ENCODE results near the gene COL27A1.
A peak's percentile ranks its signal among the peaks of the same experiment; 100 is the strongest.

Gene COL27A1

DNA sequence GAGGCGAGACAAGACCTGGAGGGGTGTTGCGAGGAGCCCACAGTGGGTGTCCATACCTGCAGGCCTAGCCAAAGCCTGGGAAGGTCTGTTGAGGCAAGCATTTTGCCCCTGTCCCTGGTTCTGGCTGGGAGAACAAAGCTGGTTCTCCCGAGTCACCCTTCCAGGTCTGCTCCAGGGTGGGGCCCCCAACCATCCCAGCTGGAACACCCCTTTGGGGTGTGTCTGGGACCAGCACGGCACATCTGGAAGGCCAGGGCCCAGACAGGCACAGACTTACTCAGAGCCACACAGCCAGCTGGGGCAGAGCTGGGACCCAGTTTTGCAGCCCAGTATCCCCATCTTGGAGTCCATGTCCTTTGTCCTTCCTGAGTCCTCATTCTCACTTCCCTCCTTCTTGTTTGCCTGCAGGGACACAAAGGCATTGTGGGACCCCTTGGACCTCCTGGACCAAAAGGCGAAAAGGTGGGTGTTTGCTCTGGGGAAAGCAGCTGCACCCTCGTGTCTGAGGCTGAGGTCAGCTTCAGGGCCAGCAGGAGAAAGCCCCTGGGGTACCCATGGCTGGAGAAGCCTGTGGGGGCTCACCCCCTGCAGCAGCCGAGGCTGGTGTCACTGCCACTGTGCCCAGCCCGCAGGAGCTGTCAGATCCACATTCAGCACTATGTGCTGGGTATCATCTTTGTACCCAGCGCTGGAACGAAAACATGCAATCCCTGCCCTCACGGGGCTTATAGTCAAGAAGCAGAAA is 129.2 kb downstream of the COL27A1 start:
- no peak for TF ChIP-seq CTCF (IDR thresholded peaks at IDR 0.05; ENCODE audit: low read length, missing control alignments)
- no peak overlapping the region for H3K4me3 ChIP-seq (replicated peaks; ENCODE audit: low read depth, low read length)
- no peak for DNase-seq (ENCODE audit: low read depth)

DNA sequence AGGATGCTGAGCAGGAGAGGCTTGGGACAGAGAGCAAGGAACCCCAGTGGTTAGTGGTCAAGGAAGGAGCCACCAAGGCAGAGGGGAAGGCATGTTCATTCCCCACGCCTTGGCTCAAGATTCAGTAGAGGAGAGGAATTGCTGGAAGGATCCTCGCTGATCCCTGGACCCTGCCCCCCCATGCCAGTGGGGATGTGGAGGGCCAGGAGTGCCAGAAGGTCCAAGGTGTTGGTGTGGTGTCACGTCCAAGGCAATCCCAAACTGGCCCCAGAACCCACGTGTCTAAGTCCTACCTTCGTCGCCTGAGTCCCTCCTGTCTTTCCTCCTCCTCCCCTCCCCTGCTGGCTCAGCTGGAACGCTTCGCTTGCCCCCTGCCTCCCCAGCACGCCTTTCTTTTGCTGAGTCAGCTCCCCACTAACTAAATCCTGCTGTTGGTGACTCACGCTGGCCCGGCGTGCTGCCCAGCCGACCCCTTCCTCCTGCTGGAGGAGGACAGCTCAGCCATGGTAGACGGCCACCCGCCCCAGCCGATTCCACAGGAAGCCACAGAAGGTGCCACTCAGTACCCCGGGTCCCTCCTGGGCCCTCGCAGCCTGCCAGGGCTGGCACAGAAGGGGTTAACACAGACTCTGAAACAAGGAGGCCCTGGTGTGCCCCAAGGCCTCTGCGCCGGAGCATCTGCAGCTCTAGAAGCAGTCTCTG is 130.0 kb downstream of the COL27A1 start:
- peak; percentile 85 for DNase-seq (ENCODE audit: low read depth)
- no peak overlapping the region for H3K4me3 ChIP-seq (replicated peaks; ENCODE audit: low read depth, low read length)
- TF ChIP-seq CTCF (IDR thresholded peaks at IDR 0.05; ENCODE audit: low read length, missing control alignments): peak; percentile 23

DNA sequence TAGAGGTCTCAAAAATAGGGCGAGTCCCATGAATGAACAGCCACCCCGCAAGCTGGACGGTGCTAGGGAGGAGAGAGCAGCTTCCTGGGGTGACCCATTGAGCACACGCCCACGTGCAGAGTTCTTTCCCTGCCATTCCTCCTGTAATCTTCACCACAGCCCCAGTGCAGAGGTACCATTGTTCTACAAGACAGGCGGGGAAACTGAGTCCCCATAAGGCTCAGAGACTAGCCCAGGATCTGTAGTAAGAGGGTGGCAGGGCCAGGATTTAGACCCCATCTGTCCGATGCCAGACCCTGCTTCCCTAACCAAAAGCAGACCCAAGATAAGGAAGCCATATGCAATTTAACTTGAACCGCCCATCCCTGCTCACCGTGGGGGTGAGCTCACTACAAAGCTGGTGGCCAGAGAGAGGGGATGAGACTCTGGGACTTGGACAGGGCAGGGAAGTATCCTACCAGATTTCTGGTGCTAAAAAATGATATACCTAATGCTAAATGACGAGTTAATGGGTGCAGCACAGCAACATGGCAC is 130.9 kb downstream of the COL27A1 start:
- no peak for TF ChIP-seq CTCF (IDR thresholded peaks at IDR 0.05; ENCODE audit: low read length, missing control alignments)
- no peak overlapping the region for H3K4me3 ChIP-seq (replicated peaks; ENCODE audit: low read depth, low read length)
- DNase-seq (ENCODE audit: low read depth): no peak

DNA sequence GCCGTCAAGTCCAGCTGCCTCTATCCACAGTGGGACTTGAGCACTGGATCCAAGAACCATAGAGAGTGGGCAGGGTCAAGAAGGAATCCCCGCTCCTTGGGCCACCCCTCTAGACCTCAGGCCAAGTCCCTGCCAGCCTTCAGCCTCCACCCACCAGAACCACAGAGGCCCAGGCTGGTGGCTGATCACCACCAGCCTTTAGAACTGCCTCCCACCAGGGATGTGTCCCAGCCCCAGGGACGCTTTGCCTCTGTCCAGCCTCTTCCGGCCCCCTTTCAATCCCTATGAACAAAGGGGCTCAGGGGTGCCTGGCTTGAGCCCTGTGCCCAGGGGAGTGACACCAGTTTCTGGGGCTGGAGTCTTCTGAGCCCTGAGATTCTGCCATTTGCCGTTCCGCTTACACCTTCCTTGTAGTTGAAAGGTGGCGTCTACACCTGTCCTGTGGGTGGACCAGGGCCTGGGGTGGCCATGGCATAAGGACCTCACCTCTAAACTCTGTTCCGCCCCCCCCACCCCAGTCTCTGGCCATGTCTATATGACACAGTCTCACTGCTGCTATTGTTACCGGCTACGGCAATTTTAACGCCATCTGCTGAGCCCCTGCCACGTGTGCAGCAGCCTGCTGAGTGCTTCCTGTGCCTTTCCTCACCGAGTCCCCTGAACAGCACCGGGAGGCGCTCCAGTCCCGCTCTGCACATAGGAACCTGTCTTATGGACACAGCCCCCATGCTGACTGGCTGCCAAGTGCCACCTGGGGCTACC is 131.8 kb downstream of the COL27A1 start:
- H3K4me3 ChIP-seq (replicated peaks; ENCODE audit: low read depth, low read length): no peak overlapping the region
- no peak for TF ChIP-seq CTCF (IDR thresholded peaks at IDR 0.05; ENCODE audit: low read length, missing control alignments)
- no peak for DNase-seq (ENCODE audit: low read depth)

DNA sequence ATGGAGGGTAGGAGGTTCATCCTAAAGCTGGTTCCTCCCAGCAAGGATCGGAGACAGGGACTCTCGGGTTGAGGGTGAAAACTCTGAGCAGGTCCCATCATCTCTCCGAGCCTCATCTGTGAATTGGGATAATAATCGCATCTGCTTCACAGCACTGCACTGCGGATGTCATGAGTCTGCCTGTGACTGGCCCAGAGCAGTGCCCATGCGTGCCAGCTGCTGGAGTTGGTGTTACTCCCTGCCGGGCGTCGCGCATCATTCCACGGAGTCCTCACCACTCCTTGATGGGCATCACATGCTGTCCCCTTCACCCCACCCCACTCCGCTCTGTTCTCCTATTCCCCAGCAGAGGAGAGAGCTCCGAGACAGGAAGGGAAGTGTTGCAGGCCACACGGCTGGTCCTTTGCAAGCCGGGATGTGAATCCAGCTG is 132.4 kb downstream of the COL27A1 start:
- no peak overlapping the region for H3K4me3 ChIP-seq (replicated peaks; ENCODE audit: low read depth, low read length)
- DNase-seq (ENCODE audit: low read depth): no peak
- TF ChIP-seq CTCF (IDR thresholded peaks at IDR 0.05; ENCODE audit: low read length, missing control alignments): no peak

- H3K4me3 ChIP-seq (replicated peaks; ENCODE audit: low read depth, low read length): no peak overlapping the region
- peak; percentile 44 for DNase-seq (ENCODE audit: low read depth)
- no peak for TF ChIP-seq CTCF (IDR thresholded peaks at IDR 0.05; ENCODE audit: low read length, missing control alignments)
Measured at GRCh38 chr9:114288193-114289091, 133.1 kb downstream of the COL27A1 start.
